ENCODE measurements around the gene SIVA1. TPM values are rescaled to one million over a fixed set of nuclear protein-coding genes. Genes with fewer than 3 reads are reported as not detected.
A peak's percentile ranks its signal among the peaks of the same experiment; 100 is the strongest.
"Not testable (repeated sequence)": the region's sequence is repeated elsewhere in the genome, so short reads cannot be mapped to it uniquely, and the experiment has no call there.

SIVA1 gene
- total RNA-seq, 2 donors from 2014 or later = 74.5 to 157 TPM

DNA sequence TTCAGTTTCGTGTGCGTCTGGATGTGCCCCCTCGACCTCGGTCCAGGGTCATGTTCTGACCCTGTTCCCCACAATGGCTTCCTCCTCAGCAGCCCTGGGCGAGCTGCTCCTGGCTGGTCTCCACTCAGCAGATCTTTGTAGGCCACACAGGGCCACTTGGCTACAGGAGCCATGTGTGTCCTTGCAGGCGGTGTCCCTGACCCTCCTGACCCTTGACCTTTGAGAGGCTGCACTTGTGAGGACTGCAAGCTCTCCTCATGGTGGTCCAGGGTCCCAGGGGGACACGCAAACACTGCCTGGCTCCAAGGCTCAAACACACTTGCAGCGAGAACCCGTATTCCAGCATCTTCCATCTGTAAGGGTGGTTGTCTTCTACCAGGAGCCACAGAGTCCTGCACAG lies 7.5 kb upstream of the SIVA1 start:
- peaks cover 0 to 3% of the 10 kb centered on the region in 2 donors for H3K27me3 Mint-ChIP-seq
- H3K4me3 Mint-ChIP-seq = no peak overlapping the region
- DNase-seq (ENCODE audit: low spot score) (no peak), ATAC-seq (no peak)
- no peaks in the 10 kb centered on the region for H3K36me3 Mint-ChIP-seq
- H3K4me1 Mint-ChIP-seq (ENCODE audit: low read depth in 2 of 2) = no peaks in the 10 kb centered on the region
- no peaks in the 10 kb centered on the region for H3K9me3 Mint-ChIP-seq
- no peak overlapping the region for H3K27ac Mint-ChIP-seq

DNA sequence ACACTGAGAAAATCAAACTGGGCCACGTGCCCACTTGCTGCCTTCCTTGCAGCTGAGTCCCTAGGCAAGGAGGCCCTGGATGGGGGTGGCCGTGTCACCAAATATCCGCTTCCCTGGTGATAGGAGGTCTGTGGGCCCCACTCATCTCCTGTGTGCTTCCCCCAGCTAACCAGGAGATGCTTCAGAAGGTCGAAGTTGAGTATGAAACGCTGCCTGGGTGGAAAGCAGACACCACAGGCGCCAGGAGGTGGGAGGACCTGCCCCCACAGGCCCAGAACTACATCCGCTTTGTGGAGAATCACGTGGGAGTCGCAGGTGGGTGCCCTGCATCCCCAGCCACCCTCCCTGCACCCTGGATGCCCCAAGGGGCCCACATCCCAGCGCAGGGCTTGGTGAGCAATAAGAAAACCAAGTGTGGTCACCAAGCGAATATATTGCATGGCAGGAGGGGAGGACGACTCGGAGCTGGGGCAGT lies 6.8 kb upstream of the SIVA1 start:
- ATAC-seq (peak in 1 of 2 donors; percentile 54), DNase-seq (ENCODE audit: low spot score) (no peak)
- H3K9me3 Mint-ChIP-seq = no peaks in the 10 kb centered on the region
- no peaks in the 10 kb centered on the region for H3K4me1 Mint-ChIP-seq (ENCODE audit: low read depth in 2 of 2)
- no peaks in the 10 kb centered on the region for H3K36me3 Mint-ChIP-seq
- no peak overlapping the region for H3K4me3 Mint-ChIP-seq
- H3K27me3 Mint-ChIP-seq = peaks cover 0 to 3% of the 10 kb centered on the region in 2 donors
- no peak overlapping the region for H3K27ac Mint-ChIP-seq

DNA sequence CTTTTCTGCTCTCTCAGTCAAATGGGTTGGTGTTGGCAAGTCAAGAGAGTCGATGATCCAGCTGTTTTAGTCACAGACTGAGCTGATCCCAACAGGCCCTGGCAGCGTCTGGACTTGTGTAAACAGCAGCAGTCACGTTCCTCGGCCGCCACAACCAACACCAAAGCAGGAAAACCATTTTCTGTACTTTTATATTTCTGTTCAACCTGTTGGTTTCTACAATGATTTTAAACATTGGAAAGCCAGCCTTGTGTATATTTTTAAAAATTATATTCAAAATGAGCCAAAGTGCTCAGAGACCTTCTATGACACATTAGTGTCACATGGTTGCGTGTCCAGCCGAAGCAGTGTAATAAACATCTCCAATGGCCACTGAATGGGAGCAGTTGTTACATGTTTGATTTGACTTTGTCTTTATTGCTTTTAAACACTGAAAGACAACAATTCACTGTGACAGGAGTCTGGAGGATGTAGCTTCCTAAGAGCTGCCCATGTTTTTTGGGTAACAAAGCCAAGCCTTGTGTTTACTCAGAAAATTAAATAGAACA lies 5.9 kb upstream of the SIVA1 start:
- Mint-ChIP-seq H3K36me3 (no peaks in the 10 kb centered on the region), H3K27me3 (peaks cover 0 to 3% of the 10 kb centered on the region in 2 donors), H3K4me3 (no peak overlapping the region), H3K4me1 (ENCODE audit: low read depth in 2 of 2) (no peaks in the 10 kb centered on the region), H3K27ac (no peak overlapping the region), H3K9me3 (no peaks in the 10 kb centered on the region)
- no peak for DNase-seq (ENCODE audit: low spot score)
- no peak for ATAC-seq

DNA sequence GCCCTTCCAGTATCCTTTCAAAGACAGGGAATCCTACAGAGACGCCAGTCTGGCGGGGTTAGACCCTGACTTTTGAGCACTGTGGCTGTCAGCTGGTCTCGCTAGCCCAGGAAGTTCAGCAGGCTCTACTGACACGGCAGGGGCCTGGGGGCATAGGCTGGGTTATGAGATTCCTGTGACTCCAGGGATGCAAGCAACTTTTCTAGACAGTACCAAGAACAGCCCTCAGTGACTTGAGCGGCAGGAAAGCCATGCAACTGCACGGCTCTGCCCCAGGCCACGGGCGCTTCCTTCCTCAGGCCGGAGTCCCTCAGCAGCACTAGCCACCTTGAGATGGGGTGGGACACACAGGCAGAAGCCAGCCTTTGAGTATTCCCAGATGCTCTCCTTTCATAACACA lies 5.1 kb upstream of the SIVA1 start:
- Mint-ChIP-seq H3K4me1 (ENCODE audit: low read depth in 2 of 2) (no peaks in the 10 kb centered on the region), H3K9me3 (no peaks in the 10 kb centered on the region), H3K27me3 (peaks cover 0 to 3% of the 10 kb centered on the region in 2 donors), H3K4me3 (no peak overlapping the region), H3K27ac (no peak overlapping the region), H3K36me3 (no peaks in the 10 kb centered on the region)
- no peak for DNase-seq (ENCODE audit: low spot score)
- no peak for ATAC-seq

DNA sequence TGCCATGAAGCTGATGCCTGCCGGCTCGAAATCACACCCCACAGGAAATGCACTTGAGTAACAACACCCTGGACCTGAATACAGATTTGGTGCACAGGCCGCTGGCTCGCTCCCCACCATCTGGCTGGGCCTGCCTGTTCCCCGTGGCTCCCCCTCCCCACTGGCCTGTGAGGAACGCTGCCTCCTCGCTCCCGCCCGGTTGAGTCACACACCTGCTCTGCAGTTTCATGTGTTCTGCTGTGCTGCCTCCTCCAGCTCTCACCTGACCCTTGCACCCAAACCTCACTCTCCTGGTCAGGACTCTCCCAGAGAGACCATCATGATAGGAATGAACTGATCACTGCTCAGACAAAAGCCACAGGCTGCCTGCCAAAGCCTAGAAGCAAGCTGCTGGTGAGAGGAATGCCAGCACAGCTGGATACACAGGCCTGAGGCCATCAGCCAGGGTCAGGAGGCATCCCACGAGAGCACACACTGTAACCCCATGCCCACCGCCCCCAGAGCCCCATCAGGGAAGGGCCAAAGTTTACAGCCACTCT lies 3.8 kb upstream of the SIVA1 start:
- Mint-ChIP-seq H3K27me3 (peaks cover 0 to 3% of the 10 kb centered on the region in 2 donors), H3K36me3 (no peaks in the 10 kb centered on the region), H3K4me1 (ENCODE audit: low read depth in 2 of 2) (peaks cover 7 to 9% of the 10 kb centered on the region in 2 donors), H3K9me3 (no peaks in the 10 kb centered on the region), H3K27ac (no peak overlapping the region), H3K4me3 (no peak overlapping the region)
- ATAC-seq (no peak), DNase-seq (ENCODE audit: low spot score) (no peak)

DNA sequence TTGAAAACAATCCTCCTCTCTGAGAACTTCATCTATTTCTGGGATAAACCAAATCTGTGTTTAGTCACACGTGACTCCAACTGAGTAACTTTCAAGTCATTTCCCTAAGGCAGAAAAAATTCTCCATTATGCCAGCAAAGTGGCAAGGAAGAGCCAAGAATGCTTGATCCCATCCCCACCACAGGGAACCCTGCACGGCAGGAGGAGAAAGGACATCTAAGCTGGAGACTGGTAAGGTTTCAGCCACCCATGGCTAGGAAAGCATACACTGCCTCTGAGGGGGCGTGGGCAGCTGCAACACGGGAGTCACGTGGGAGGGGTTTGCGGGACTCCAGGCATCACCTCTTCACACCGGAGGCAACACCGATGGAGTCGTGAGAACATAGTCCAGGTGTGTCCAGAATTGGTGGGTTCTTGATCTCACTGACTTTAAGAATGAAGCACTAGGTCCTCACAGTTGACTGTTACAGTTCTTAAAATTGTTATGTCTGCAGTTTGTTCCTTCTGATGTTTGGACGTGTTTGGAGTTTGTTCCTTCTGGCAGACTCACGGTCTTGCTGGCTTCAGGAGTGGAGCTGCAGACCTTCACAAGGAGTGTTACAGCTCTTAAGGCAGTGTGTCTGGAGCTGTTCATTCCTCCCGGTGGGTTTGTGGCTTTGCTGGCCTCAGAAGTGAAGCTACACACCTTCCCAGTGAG lies 2.7 kb upstream of the SIVA1 start:
- Mint-ChIP-seq H3K36me3 (no peaks in the 10 kb centered on the region), H3K4me3 (no peak overlapping the region), H3K4me1 (ENCODE audit: low read depth in 2 of 2) (peaks cover 16% of the 10 kb centered on the region in 2 donors), H3K27ac (no peak overlapping the region), H3K9me3 (no peaks in the 10 kb centered on the region), H3K27me3 (peaks cover 0 to 3% of the 10 kb centered on the region in 2 donors)
- DNase-seq (ENCODE audit: low spot score) = no peak
- ATAC-seq = no peak

DNA sequence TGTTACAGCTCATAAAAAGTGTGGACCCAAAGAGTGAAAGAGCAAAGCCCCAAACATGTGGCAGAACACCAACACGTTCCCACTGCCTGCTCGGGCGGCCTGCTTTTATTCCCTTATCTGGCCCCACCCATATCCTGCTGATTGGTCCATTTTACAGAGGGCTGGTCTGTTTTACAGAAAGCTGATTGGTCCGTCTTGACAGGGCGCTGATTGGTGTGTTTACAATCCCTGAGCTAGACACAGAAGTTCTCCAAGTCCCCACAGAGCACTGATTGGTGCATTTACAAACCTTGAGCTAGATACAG lies 2.2 kb upstream of the SIVA1 start:
- not testable (repeated sequence) for DNase-seq (ENCODE audit: low spot score); ATAC-seq; H3K9me3 Mint-ChIP-seq; H3K27ac Mint-ChIP-seq; H3K27me3 Mint-ChIP-seq; H3K36me3 Mint-ChIP-seq
- H3K4me1 Mint-ChIP-seq (ENCODE audit: low read depth in 2 of 2) = peaks cover 18% of the 10 kb centered on the region in 2 donors
- peak overlapping the region; percentile 22 for H3K4me3 Mint-ChIP-seq

DNA sequence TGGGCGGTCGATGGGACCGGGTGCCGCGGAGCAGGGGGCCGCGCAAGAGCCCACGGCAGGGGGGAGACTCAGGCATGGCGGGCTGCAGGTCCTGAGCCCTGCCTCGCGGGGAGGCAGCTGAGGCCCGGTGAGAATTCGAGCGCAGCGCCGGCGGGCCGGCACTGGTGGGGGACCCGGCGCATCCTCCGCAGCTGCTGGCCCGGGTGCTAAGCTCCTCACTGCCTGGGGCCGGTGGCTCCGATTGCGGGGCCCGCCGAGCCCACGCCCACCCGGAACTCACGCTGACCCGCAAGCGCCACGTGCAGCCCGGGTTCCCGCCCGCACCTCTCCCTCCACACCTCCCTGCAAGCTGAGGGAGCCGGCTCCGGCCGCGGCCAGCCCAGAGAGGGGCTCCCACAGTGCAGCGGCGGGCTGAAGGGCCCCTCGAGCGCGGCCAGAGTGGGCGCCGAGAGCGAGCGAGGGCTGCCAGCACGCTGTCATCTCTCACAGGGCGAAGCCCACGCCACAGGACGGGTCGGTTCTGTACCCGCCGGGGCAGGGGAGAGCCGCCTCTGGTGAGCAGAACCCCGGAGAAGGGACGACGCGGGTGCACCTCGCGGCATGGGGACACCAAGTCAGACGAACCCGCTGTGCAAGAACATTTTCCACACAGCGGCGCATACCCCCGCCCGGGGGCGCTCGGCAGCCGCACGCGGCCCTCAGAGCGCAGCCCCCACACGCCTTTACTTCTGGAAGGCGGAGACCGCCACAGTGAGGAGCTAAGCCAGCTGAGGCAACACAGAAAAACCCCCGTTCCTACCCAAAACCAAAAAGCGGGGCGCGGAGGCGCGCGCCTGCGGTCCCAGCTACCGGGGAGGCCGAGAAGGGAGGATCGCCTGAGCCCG lies 1.2 kb upstream of the SIVA1 start:
- Mint-ChIP-seq H3K4me3 (peak overlapping the region; percentile 97), H3K9me3 (no peaks in the 10 kb centered on the region), H3K27me3 (peaks cover 0 to 3% of the 10 kb centered on the region in 2 donors), H3K4me1 (ENCODE audit: low read depth in 2 of 2) (peaks cover 18 to 24% of the 10 kb centered on the region in 2 donors), H3K36me3 (no peaks in the 10 kb centered on the region), H3K27ac (peak overlapping the region; percentile 78 to 84)
- ATAC-seq = no peak
- no peak for DNase-seq (ENCODE audit: low spot score)

DNA sequence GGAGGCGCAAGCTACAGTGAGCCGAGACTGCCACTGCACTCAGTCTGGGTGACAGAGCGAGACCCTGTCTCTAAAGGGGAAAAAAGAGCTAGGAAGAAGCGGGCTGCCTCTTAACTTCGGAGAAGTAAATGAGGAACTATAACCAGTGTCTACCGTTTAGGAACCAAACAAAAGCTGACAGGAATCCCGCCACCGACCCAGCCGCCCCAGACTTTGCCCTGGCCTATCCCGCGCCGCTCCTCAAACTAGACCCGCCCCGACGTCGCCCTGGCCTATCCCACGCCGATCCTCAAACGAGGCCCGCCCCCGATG lies 568 bp upstream of the SIVA1 start:
- Mint-ChIP-seq H3K9me3 (no peaks in the 10 kb centered on the region), H3K4me1 (ENCODE audit: low read depth in 2 of 2) (peaks cover 18 to 29% of the 10 kb centered on the region in 2 donors), H3K36me3 (no peaks in the 10 kb centered on the region), H3K27me3 (peaks cover 0 to 3% of the 10 kb centered on the region in 2 donors), H3K4me3 (peak overlapping the region; percentile 97), H3K27ac (peak overlapping the region; percentile 78 to 84)
- ATAC-seq = no peak
- DNase-seq (ENCODE audit: low spot score) = no peak

DNA sequence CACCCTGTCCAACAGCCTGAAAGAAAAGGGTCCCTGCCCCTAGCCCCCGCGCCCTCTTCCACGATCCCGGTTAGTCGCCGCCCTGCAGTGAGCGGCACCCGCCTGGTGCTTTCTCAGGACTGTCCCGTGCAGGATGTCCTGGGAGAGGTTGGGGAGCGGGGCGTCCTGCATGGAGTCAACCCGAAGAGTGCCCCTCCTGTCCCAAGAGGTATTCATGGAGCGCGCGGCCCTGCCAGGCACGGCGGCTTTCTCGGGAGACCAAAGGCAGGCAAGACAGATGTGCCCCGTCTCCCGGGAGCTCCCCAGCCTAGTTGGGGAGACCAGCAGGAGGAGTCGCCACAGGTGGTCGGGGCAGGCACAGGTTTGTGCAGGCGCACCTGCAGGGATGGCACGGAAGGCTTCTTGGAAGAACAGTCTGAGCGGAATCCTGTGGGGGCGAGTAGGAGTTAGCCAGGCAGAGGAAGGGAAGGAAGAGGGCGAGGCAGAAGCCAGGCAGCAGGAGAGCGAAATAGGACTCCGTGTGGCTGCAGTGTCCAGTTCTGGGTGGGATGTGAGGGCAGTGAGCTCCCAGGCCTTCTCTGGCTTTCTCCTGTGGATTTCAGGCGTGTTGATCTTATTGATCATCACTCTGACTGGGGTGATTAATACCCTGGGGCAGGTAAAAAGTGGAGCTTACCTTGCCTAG lies 723 bp downstream of the SIVA1 start:
- Mint-ChIP-seq H3K36me3 (no peaks in the 10 kb centered on the region), H3K27ac (peak overlapping the region; percentile 78 to 84), H3K9me3 (no peaks in the 10 kb centered on the region), H3K27me3 (peaks cover 0 to 3% of the 10 kb centered on the region in 2 donors), H3K4me1 (ENCODE audit: low read depth in 2 of 2) (peaks cover 18 to 29% of the 10 kb centered on the region in 2 donors), H3K4me3 (peak overlapping the region; percentile 97)
- ATAC-seq (no peak), DNase-seq (ENCODE audit: low spot score) (no peak)

DNA sequence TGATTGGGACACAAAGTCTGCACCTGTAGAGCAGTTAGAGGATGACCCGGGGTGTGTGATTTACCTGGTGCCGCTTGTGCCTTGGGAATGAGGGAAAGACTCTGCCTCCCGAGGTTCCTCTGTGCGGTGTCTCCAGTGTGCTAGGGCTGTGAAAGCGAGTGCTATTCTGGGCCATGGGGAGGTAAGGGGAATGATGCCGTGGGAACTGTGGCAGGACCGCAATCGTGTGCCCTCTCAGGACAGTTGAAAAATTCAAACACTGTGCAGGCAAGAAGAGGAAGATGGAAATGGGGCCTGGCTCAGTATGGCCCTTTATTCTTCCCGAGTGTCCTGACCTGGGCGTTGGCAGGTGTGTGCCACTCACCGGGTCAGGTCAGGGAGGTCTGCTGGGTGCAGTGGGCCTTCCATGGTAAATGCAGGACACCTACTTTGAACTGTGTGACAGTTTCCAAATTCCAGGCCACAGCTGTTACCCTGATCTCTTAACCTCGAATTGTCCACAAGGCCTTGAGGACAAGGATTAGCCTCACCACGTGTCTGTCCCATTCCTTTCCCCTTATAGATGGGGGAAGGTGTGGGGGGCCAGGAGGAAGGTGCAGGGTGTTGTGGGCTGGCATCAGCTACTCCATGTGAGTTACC lies 1.4 kb downstream of the SIVA1 start:
- Mint-ChIP-seq H3K4me3 (peak overlapping the region; percentile 97), H3K27me3 (peaks cover 0 to under 1% of the 10 kb centered on the region in 2 donors), H3K27ac (peak overlapping the region; percentile 78 to 84), H3K4me1 (ENCODE audit: low read depth in 2 of 2) (peaks cover 18 to 29% of the 10 kb centered on the region in 2 donors), H3K9me3 (no peaks in the 10 kb centered on the region), H3K36me3 (no peaks in the 10 kb centered on the region)
- DNase-seq (ENCODE audit: low spot score) (no peak), ATAC-seq (no peak)

DNA sequence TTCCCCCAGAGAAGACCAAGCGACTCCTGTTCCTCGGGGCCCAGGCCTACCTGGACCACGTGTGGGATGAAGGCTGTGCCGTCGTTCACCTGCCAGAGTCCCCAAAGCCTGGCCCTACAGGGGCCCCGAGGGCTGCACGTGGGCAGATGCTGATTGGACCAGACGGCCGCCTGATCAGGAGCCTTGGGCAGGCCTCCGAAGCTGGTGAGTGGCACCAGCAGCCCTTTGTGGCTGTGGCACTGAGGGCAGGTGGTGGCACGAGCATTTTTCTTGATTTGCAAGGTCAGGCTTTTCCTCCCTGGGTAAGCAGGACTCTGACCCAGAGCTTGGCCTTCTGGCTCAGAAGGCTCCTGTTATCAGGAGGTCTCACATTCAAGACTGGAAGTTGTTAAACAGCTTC lies 2.7 kb downstream of the SIVA1 start:
- Mint-ChIP-seq H3K27me3 (no peaks in the 10 kb centered on the region), H3K4me1 (ENCODE audit: low read depth in 2 of 2) (peaks cover 18 to 29% of the 10 kb centered on the region in 2 donors), H3K4me3 (no peak overlapping the region), H3K27ac (no peak overlapping the region), H3K36me3 (no peaks in the 10 kb centered on the region), H3K9me3 (no peaks in the 10 kb centered on the region)
- ATAC-seq = no peak
- no peak for DNase-seq (ENCODE audit: low spot score)

Measured in natural killer cell treated with Interleukin-12 subunit alpha and Interleukin-12 subunit beta and Interleukin-15 and Interleukin-18, amount 100 ng/mL, for 72 hours (primary cell).